NB4 (cell line): ENCODE measurements around the gene NELL1.

Experiments used
- DNase-seq: peaks from one replicate; pipeline ENCODE4 v3.0.0; 2010; ENCODE audit warnings: low read depth
- H3K4me3 ChIP-seq: one replicate; pipeline ENCODE4 v1.5.1; 2011; ENCODE audit warnings: mild to moderate bottlenecking, low read depth, low read length, moderate library complexity
- MYC ChIP-seq: IDR thresholded peaks from 2 replicates; pipeline ENCODE4 v1.6.1; 2011; ENCODE audit warnings: low read depth, low read length
- POLR2A ChIP-seq: IDR thresholded peaks from 2 replicates; pipeline ENCODE4 v1.6.1; 2011; ENCODE audit warnings: mild to moderate bottlenecking; ENCODE audit not compliant: insufficient read length; ENCODE audit errors: extremely low read depth
- TF ChIP-seq, protein P1 (sequence below): IDR thresholded peaks from one replicate; pipeline ENCODE4 v1.5.1; 2012; ENCODE audit warnings: low read depth, low read length
- TF ChIP-seq, protein P2 (sequence below): IDR thresholded peaks from 2 replicates; pipeline ENCODE4 v1.6.1; 2011; ENCODE audit warnings: low read depth, low read length

Gene NELL1

DNA sequence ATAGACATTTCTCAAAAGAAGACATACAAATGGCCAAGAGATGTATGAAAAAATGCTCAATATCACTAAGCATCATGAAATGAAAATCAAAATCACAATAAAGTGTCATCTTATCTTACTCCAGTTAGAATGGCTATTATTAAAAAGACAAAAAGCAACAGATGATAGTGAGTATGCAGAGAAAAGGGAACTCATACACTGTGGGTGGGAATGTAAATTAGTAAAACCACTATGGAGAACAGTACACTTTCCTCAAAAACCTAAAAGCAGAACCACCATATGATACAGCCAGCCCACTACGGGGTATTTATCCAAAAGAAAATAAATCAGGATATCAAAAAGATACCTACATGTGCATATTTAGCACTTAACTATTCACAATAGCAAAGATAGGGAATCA is 823.5 kb downstream of the NELL1 start:
- H3K4me3 ChIP-seq: no peak overlapping the region
- DNase-seq: no peak
- TF ChIP-seq MYC: no peak
- TF ChIP-seq, protein P1, sequence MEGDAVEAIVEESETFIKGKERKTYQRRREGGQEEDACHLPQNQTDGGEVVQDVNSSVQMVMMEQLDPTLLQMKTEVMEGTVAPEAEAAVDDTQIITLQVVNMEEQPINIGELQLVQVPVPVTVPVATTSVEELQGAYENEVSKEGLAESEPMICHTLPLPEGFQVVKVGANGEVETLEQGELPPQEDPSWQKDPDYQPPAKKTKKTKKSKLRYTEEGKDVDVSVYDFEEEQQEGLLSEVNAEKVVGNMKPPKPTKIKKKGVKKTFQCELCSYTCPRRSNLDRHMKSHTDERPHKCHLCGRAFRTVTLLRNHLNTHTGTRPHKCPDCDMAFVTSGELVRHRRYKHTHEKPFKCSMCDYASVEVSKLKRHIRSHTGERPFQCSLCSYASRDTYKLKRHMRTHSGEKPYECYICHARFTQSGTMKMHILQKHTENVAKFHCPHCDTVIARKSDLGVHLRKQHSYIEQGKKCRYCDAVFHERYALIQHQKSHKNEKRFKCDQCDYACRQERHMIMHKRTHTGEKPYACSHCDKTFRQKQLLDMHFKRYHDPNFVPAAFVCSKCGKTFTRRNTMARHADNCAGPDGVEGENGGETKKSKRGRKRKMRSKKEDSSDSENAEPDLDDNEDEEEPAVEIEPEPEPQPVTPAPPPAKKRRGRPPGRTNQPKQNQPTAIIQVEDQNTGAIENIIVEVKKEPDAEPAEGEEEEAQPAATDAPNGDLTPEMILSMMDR: no peak
- TF ChIP-seq, protein P2, sequence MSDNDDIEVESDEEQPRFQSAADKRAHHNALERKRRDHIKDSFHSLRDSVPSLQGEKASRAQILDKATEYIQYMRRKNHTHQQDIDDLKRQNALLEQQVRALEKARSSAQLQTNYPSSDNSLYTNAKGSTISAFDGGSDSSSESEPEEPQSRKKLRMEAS: no peak
- no peak for TF ChIP-seq POLR2A

DNA sequence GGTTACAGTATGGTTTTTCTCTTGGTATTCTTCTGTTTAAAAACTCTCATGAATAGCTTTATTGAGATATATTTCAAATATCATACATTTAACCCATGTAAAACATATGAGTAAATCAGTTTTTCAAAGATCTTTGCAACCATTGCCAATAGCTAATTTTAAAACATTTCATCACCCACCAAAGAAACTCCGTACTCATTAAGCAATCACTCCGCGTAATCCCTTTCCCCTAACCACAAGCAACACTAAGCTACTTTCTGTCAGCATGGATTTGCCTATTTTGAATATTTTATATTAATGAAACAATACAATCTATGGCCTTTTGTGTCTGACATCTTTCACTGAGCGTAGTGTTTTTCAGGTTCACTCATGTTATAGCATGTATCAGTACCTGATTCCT is 825.6 kb downstream of the NELL1 start:
- TF ChIP-seq, protein P2: no peak
- no peak for TF ChIP-seq POLR2A
- DNase-seq: peak; percentile 2
- no peak overlapping the region for H3K4me3 ChIP-seq

DNA sequence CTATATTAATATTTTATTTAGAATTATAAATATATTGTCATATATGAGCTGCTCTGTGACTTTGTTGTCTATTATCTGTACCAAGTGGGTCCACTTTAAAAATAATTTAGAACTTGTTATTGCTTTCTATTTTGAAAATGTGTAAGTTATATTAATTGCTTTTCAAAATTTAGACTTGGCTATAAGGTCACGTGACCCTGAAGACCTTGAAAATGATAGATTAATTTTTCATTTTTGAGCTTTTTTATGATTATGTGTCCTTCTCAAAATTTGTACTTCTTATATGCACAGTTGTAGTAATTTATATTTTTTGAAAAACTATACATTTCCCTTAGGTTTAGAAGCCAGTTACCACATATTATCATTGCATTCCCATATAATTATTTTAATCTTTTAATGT is 826.5 kb downstream of the NELL1 start:
- TF ChIP-seq POLR2A: no peak
- TF ChIP-seq, protein P2: no peak
- TF ChIP-seq, protein P1: no peak
- TF ChIP-seq MYC: no peak
- no peak overlapping the region for H3K4me3 ChIP-seq
- DNase-seq: no peak

DNA sequence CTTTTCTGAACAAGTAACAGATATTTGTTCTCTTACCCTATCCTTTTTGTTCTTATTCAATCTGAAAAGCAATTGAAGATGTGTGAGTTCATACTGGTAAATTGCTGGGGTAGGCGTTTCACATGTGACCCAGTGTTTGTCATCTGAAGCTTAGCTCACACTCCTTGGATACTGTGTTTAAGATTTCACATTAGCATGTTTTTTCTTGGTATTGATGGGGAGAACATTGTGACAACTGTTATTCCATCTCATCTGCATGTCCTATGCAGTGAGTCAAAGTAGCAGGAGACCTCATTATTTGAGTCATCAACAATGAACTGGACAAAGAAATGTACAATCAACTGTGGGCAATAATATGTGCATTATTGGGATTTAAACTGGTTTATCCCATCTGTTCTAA is 831.9 kb downstream of the NELL1 start:
- no peak for DNase-seq
- TF ChIP-seq, protein P1: no peak
- TF ChIP-seq POLR2A (no peak), MYC (no peak)
- TF ChIP-seq, protein P2: no peak
- no peak overlapping the region for H3K4me3 ChIP-seq

DNA sequence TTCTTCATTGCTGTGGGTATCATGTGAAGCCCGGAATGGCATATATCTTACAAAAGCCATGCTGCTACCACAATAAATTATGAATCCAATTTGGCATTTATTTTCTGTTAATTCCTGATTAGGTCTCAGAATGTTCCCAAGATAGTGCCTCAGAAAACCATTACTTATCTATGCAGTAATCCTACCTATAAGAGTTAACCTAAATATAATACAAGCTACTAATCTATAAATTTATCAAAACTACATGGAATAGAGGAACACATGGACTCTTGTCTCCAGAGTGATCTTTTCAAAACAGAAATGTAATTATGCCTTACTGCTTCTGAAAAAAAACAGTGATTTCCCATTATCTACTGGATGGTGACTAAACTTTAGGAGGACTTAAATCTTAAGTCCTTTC is 835.7 kb downstream of the NELL1 start:
- H3K4me3 ChIP-seq: no peak overlapping the region
- TF ChIP-seq, protein P2: no peak
- TF ChIP-seq POLR2A (no peak), MYC (no peak)
- TF ChIP-seq, protein P1: no peak
- DNase-seq: no peak

DNA sequence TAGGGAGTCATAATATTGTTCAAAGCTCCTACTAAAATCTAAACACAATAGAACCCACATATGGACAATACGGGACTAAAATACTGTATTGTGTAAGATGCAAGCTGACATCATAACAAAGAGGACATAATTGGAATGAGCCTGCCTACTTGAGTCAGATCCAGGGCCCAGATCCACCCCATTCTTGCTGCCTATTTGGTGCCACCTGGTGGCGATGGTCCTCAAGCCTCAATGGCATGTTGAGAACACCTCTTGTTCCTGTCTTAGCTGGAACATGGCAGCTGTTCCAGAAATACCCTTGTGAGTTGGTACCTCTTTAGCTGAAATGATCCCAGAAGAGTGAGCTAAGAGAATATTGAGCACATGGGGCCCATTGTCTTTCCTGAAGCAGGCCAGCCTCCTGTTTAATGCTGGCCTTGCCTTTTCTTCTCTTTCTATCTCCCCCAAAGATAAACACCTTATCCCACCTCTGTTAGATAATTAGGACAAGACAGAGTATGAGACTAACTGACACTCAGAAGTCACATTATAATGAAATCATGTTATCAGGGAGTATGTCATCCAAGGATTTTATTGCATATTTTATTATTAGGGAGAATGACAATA is 842.6 kb downstream of the NELL1 start:
- no peak overlapping the region for H3K4me3 ChIP-seq
- DNase-seq: peak; percentile 72
- TF ChIP-seq POLR2A: no peak
- TF ChIP-seq, protein P1: peak; percentile 86
